Measurements from ENCODE around the gene APBA3. TPM values are rescaled to one million over a fixed set of nuclear protein-coding genes. Genes with fewer than 3 reads are reported as not detected.

The APBA3 gene
- total RNA-seq, 3 donors from 2014 or later = 44.6 to 48.5 (median 45.4) TPM

- DNase-seq (no peak), ATAC-seq (no peak)
- Mint-ChIP-seq H3K27me3 (ENCODE audit: low read depth) (no peaks in the 10 kb centered on the region), H3K4me1 (ENCODE audit: low read depth) (peaks cover 11% of the 10 kb centered on the region), H3K4me3 (no peak overlapping the region), H3K36me3 (ENCODE audit: insufficient read depth) (peaks cover 22% of the 10 kb centered on the region), H3K9me3 (no peaks in the 10 kb centered on the region)
Measured at GRCh38 chr19:3753631-3754410, 7.7 kb downstream of the APBA3 start.

DNA sequence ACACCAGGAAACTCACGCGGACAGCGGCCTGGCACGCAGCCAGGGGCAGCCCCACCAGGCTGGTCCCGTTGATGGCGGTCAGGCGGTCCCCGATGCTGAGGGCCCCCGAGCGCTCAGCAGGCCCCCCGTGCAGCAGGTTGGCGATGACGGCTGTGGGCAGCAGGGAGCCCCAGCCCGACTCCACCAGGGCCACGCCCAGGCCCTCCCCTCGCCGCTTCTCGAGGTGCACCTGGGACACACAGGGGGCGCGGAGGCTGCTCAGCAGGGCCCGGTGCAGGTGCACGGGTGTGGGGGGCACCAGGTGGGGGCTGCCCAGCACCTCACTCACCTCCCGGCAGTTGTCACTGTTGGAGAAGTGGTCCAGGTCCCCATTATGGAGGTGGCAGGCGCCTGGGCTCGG lies 9.0 kb downstream of the APBA3 start:
- H3K36me3 Mint-ChIP-seq (ENCODE audit: insufficient read depth) = peaks cover 22% of the 10 kb centered on the region
- no peak overlapping the region for H3K4me3 Mint-ChIP-seq
- peaks cover 9% of the 10 kb centered on the region for H3K4me1 Mint-ChIP-seq (ENCODE audit: low read depth)
- no peak for ATAC-seq
- no peaks in the 10 kb centered on the region for H3K27me3 Mint-ChIP-seq (ENCODE audit: low read depth)
- DNase-seq = no peak
- no peaks in the 10 kb centered on the region for H3K9me3 Mint-ChIP-seq

GRCh38 chr19:3751236-3751635 lies 10.3 kb downstream of the APBA3 start:
- Mint-ChIP-seq H3K9me3 (no peaks in the 10 kb centered on the region), H3K36me3 (ENCODE audit: insufficient read depth) (peaks cover 22% of the 10 kb centered on the region), H3K27me3 (ENCODE audit: low read depth) (no peaks in the 10 kb centered on the region), H3K4me1 (ENCODE audit: low read depth) (peaks cover 4% of the 10 kb centered on the region), H3K4me3 (no peak overlapping the region)
- no peak for ATAC-seq
- no peak for DNase-seq

GRCh38 chr19:3750211-3750610 lies 11.3 kb downstream of the APBA3 start:
- DNase-seq (no peak), ATAC-seq (no peak)
- Mint-ChIP-seq H3K36me3 (ENCODE audit: insufficient read depth) (peaks cover 22% of the 10 kb centered on the region), H3K4me3 (no peak overlapping the region), H3K9me3 (no peaks in the 10 kb centered on the region), H3K4me1 (ENCODE audit: low read depth) (peaks cover 4% of the 10 kb centered on the region), H3K27me3 (ENCODE audit: low read depth) (no peaks in the 10 kb centered on the region)

DNA sequence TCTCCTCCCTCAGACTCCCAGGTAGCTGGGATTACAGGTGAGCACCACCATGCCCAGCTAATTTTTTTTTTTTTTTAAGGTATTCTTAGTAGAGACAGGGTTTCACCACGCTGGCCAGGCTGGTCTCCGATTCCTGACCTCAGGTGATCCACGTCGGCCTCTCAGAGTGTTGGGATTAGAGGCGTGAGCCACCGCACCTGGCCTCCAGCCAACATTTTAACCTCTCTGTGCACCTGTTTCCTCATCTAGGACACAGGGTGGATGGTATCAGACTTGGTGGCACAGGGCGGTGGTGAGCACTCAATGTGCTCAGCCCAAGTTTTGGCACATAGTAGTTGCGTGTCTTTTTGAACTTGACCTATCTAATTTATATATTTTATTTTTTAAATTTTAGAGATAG lies 12.5 kb downstream of the APBA3 start:
- H3K9me3 Mint-ChIP-seq = no peaks in the 10 kb centered on the region
- no peak for ATAC-seq
- peaks cover 18% of the 10 kb centered on the region for H3K36me3 Mint-ChIP-seq (ENCODE audit: insufficient read depth)
- no peaks in the 10 kb centered on the region for H3K27me3 Mint-ChIP-seq (ENCODE audit: low read depth)
- no peaks in the 10 kb centered on the region for H3K4me1 Mint-ChIP-seq (ENCODE audit: low read depth)
- no peak for DNase-seq
- no peak overlapping the region for H3K4me3 Mint-ChIP-seq

GRCh38 chr19:3746371-3747056 lies 15.0 kb downstream of the APBA3 start:
- ATAC-seq (no peak), DNase-seq (no peak)
- Mint-ChIP-seq H3K4me3 (no peak overlapping the region), H3K27me3 (ENCODE audit: low read depth) (no peaks in the 10 kb centered on the region), H3K36me3 (ENCODE audit: insufficient read depth) (peaks cover 16% of the 10 kb centered on the region), H3K4me1 (ENCODE audit: low read depth) (no peaks in the 10 kb centered on the region), H3K9me3 (no peaks in the 10 kb centered on the region)

DNA sequence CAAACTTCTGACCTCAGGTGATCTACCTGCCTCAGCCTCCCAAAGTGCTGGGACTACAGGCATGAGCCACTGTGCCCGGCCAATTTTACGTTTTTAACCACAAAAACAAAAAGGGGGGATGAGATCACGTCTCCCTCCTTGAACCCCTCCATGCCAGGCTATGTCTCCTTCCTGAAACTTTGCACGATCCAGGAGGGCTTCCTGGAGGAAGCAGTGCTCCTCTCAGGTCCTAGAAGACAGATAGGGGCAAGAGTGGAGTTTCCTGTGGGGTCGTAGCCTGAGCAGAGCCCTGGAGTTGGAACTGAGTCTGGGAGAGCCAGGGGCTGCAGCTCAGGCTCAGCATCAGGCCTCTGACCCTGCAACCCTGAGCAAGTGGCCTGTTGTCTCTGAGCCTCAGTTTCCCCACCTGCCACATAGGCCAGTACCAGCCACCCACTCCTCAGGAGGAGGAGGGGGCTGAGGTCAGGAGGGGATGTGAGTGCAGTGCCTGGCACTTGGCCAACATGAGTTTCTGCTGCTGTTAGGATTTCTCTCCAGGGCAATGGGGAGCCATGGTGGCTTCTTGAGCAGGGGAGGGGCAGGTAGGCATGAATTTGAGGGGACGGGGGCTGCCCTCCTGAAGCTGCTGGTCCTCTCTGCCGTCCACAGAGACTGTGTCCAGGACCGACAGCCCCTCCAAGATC lies 16.0 kb downstream of the APBA3 start:
- no peaks in the 10 kb centered on the region for H3K27me3 Mint-ChIP-seq (ENCODE audit: low read depth)
- DNase-seq = no peak
- no peaks in the 10 kb centered on the region for H3K9me3 Mint-ChIP-seq
- ATAC-seq = no peak
- H3K4me1 Mint-ChIP-seq (ENCODE audit: low read depth) = no peaks in the 10 kb centered on the region
- no peak overlapping the region for H3K4me3 Mint-ChIP-seq
- H3K36me3 Mint-ChIP-seq (ENCODE audit: insufficient read depth) = peaks cover 11% of the 10 kb centered on the region

GRCh38 chr19:3743486-3743885 lies 18.0 kb downstream of the APBA3 start:
- H3K36me3 Mint-ChIP-seq (ENCODE audit: insufficient read depth) = no peaks in the 10 kb centered on the region
- peaks cover 12% of the 10 kb centered on the region for H3K4me1 Mint-ChIP-seq (ENCODE audit: low read depth)
- H3K4me3 Mint-ChIP-seq = no peak overlapping the region
- ATAC-seq (no peak), DNase-seq (no peak)
- H3K27me3 Mint-ChIP-seq (ENCODE audit: low read depth) = no peaks in the 10 kb centered on the region
- H3K9me3 Mint-ChIP-seq = no peaks in the 10 kb centered on the region

- H3K27me3 Mint-ChIP-seq (ENCODE audit: low read depth) = no peaks in the 10 kb centered on the region
- no peak overlapping the region for H3K4me3 Mint-ChIP-seq
- peaks cover 18% of the 10 kb centered on the region for H3K4me1 Mint-ChIP-seq (ENCODE audit: low read depth)
- no peaks in the 10 kb centered on the region for H3K36me3 Mint-ChIP-seq (ENCODE audit: insufficient read depth)
- no peaks in the 10 kb centered on the region for H3K9me3 Mint-ChIP-seq
- DNase-seq (no peak), ATAC-seq (no peak)
Measured at GRCh38 chr19:3740431-3740830, 21.1 kb downstream of the APBA3 start.

DNA sequence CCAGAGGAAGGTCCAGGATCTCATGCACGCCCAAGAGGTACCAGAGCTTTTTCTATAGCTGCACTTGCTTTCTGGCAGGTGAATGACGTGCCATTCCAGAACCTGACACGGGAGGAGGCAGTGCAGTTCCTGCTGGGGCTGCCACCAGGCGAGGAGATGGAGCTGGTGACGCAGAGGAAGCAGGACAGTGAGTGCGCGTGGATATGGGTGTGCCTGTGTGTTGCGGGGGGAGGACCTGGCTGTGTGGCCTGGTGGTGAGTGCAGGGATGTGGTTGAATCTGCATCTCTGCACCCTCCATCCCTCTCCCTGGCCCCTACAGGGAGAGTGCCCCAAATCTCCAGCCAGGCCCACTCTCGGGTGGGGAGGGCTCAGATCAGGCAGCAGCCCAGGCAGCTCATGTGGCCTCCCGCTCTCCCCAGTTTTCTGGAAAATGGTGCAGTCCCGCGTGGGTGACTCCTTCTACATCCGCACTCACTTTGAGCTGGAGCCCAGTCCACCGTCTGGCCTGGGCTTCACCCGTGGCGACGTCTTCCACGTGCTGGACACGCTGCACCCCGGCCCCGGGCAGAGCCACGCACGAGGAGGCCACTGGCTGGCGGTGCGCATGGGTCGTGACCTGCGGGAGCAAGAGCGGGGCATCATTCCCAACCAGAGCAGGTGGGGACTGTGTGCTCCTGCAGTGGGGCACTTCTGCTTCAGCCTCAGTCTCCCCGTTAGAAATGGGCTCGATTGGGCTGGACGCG lies 22.8 kb downstream of the APBA3 start:
- Mint-ChIP-seq H3K4me3 (no peak overlapping the region), H3K36me3 (ENCODE audit: insufficient read depth) (no peaks in the 10 kb centered on the region), H3K4me1 (ENCODE audit: low read depth) (peaks cover 18% of the 10 kb centered on the region), H3K9me3 (no peaks in the 10 kb centered on the region), H3K27me3 (ENCODE audit: low read depth) (no peaks in the 10 kb centered on the region)
- ATAC-seq (no peak), DNase-seq (no peak)

DNA sequence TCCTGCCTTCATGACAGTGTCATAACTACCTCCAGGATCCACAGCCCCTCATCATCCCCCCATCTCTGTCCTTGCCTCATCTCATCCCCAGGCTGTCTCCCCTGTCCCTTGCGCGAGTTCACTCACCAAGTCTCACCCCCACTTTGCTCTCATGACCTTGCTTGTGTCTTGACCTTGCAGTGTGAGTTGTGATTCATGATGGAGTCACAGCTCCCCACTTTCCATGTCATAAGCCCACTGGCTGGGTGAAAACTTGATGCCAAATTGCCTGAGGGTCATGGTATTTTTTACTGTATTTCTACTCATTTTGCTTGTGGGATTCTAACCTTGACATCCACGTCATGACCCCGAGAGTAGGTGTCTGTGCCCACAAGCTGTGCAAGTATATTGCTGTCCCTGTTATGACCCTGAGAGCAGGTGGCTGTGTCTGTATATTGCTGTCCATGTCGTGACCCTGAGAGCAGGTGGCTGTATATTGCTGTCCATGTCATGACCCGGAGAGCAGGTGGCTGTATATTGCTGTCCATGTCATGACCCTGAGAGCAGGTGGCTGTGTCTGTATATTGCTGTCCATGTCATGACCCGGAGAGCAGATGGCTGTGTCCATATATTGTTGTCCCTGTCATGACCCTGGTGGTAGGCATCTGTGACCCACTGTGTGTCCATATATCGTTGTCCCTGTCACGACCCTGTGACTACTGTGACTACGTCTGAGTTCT lies 23.8 kb downstream of the APBA3 start:
- H3K4me3 Mint-ChIP-seq = no peak overlapping the region
- no peaks in the 10 kb centered on the region for H3K9me3 Mint-ChIP-seq
- no peaks in the 10 kb centered on the region for H3K27me3 Mint-ChIP-seq (ENCODE audit: low read depth)
- DNase-seq (no peak), ATAC-seq (no peak)
- H3K36me3 Mint-ChIP-seq (ENCODE audit: insufficient read depth) = no peaks in the 10 kb centered on the region
- peaks cover 18% of the 10 kb centered on the region for H3K4me1 Mint-ChIP-seq (ENCODE audit: low read depth)

DNA sequence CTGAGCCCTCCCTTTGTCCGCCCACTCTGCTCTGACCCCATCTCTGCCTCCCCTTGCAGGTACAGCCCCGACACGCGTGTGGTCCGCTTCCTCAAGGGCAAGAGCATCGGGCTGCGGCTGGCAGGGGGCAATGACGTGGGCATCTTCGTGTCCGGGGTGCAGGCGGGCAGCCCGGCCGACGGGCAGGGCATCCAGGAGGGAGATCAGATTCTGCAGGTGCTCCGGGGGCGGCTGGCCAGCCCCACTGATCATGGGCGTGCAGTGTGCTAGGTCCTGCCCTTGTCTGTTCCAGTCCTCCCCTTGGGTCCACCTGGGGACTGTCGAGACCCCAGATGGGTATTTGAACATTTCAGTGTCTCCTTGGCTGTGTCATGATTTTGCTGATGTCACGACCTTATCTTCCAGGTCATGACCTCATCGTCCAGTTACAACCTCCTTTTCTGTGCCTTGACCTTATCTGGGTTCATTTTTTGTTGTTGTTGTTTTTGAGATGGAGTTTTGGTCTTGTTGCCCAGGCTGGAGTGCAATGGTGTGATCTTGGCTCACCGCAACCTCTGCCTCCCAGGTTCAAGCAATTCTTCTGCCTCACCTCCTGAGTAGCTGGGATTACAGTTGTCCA lies 25.3 kb downstream of the APBA3 start:
- Mint-ChIP-seq H3K4me3 (no peak overlapping the region), H3K36me3 (ENCODE audit: insufficient read depth) (peaks cover 3% of the 10 kb centered on the region), H3K27me3 (ENCODE audit: low read depth) (no peaks in the 10 kb centered on the region), H3K9me3 (no peaks in the 10 kb centered on the region), H3K4me1 (ENCODE audit: low read depth) (peaks cover 18% of the 10 kb centered on the region)
- ATAC-seq (no peak), DNase-seq (no peak)

- Mint-ChIP-seq H3K4me1 (ENCODE audit: low read depth) (peaks cover 12% of the 10 kb centered on the region), H3K36me3 (ENCODE audit: insufficient read depth) (peaks cover 3% of the 10 kb centered on the region), H3K9me3 (no peaks in the 10 kb centered on the region), H3K27me3 (ENCODE audit: low read depth) (no peaks in the 10 kb centered on the region), H3K4me3 (no peak overlapping the region)
- DNase-seq (no peak), ATAC-seq (no peak)
Measured at GRCh38 chr19:3734310-3734600, 27.2 kb downstream of the APBA3 start.

Data from activated T-cell treated with anti-CD3 and anti-CD28 coated beads, Interleukin-2, amount 50 U/mL, for 4 hours (primary cell).